ACC112 (cell line): ENCODE measurements around the gene DENND5B.
"Not testable (repeated sequence)": the region's sequence is repeated elsewhere in the genome, so short reads cannot be mapped to it uniquely, and the experiment has no call there.

Experiments
- H2AFZ ChIP-seq: fragments of 200-600 bp; sonication (generic); one replicate; pipeline ENCODE4 v1.6.0; 2017; ENCODE audit warnings: antibody characterized with exemption, low read length; ENCODE audit not compliant: unreplicated experiment
- H3K27ac ChIP-seq: fragments of 200-600 bp; sonication (generic); 2 replicates; pipeline ENCODE4 v1.5.1; 2014; ENCODE audit warnings: low read depth, mild to moderate bottlenecking, antibody characterized with exemption, low read length, moderate library complexity
- H3K27me3 ChIP-seq: fragments of 200-600 bp; sonication (generic); 2 replicates; pipeline ENCODE4 v1.6.1; 2014; ENCODE audit warnings: mild to moderate bottlenecking, antibody characterized with exemption, low read length, moderate library complexity, mixed read lengths; ENCODE audit not compliant: insufficient read depth
- H3K36me3 ChIP-seq: fragments of 200-600 bp; sonication (generic); 2 replicates; pipeline ENCODE4 v1.6.1; 2016; ENCODE audit warnings: mild to moderate bottlenecking, antibody characterized with exemption, low read length, moderate library complexity, mixed read lengths; ENCODE audit not compliant: insufficient read depth
- H3K4me1 ChIP-seq: fragments of 200-600 bp; sonication (generic); one replicate; pipeline ENCODE4 v1.6.1; 2016; ENCODE audit warnings: low read length, mixed read lengths; ENCODE audit not compliant: insufficient read depth, unreplicated experiment, control insufficient read depth
- H3K4me3 ChIP-seq: fragments of 200-600 bp; sonication (generic); 2 replicates; pipeline ENCODE4 v1.5.1; 2014; ENCODE audit warnings: mild to moderate bottlenecking, low read depth, low read length
- H3K79me2 ChIP-seq: fragments of 200-600 bp; sonication (generic); one replicate; pipeline ENCODE4 v1.6.0; 2016; ENCODE audit warnings: low read length; ENCODE audit not compliant: control insufficient read depth, unreplicated experiment, insufficient read depth

DENND5B gene

GRCh38 chr12:31555466-31555865, 35.5 kb downstream of the DENND5B start:
- not testable (repeated sequence) for H3K36me3 ChIP-seq, H3K27me3 ChIP-seq, H3K4me3 ChIP-seq, H3K79me2 ChIP-seq, H3K27ac ChIP-seq, H2AFZ ChIP-seq
- H3K4me1 ChIP-seq = peaks cover 16% of the 10 kb centered on the region

GRCh38 chr12:31550590-31550989, 40.3 kb downstream of the DENND5B start:
- H3K4me1 ChIP-seq, H3K27me3 ChIP-seq, H2AFZ ChIP-seq, H3K27ac ChIP-seq, H3K36me3 ChIP-seq, H3K4me3 ChIP-seq, H3K79me2 ChIP-seq: not testable (repeated sequence)

- no peak overlapping the region for H3K4me3 ChIP-seq
- no peak overlapping the region for H3K27ac ChIP-seq
- H3K27me3 ChIP-seq = no peaks in the 10 kb centered on the region
- H2AFZ ChIP-seq = no peak overlapping the region
- H3K79me2 ChIP-seq = no peaks in the 10 kb centered on the region
- peaks cover 16% of the 10 kb centered on the region for H3K4me1 ChIP-seq
- no peaks in the 10 kb centered on the region for H3K36me3 ChIP-seq
These were observed 54.3 kb downstream of the DENND5B start for GRCh38 chr12:31536672-31537071.

- no peaks in the 10 kb centered on the region for H3K36me3 ChIP-seq
- peaks cover 17% of the 10 kb centered on the region for H3K4me1 ChIP-seq
- H3K27ac ChIP-seq = no peak overlapping the region
- no peaks in the 10 kb centered on the region for H3K27me3 ChIP-seq
- no peaks in the 10 kb centered on the region for H3K79me2 ChIP-seq
- H3K4me3 ChIP-seq = peak overlapping the region; percentile 35
- H2AFZ ChIP-seq = peak overlapping the region; percentile 10
These were observed 57.5 kb downstream of the DENND5B start for GRCh38 chr12:31533470-31533869.

GRCh38 chr12:31531893-31532292, 59.0 kb downstream of the DENND5B start:
- Histone ChIP-seq H3K79me2 (no peaks in the 10 kb centered on the region), H3K36me3 (no peaks in the 10 kb centered on the region), H3K27ac (no peak overlapping the region), H2AFZ (no peak overlapping the region), H3K4me1 (peaks cover 17% of the 10 kb centered on the region), H3K4me3 (no peak overlapping the region), H3K27me3 (no peaks in the 10 kb centered on the region)

GRCh38 chr12:31528095-31528494, 62.8 kb downstream of the DENND5B start:
- peaks cover 29% of the 10 kb centered on the region for H3K4me1 ChIP-seq
- H3K4me3 ChIP-seq = no peak overlapping the region
- H3K36me3 ChIP-seq = no peaks in the 10 kb centered on the region
- H3K27ac ChIP-seq = no peak overlapping the region
- peaks cover 8% of the 10 kb centered on the region for H3K79me2 ChIP-seq
- H3K27me3 ChIP-seq = no peaks in the 10 kb centered on the region
- H2AFZ ChIP-seq = no peak overlapping the region

- Histone ChIP-seq H3K36me3 (no peaks in the 10 kb centered on the region), H3K27me3 (no peaks in the 10 kb centered on the region), H3K4me1 (peaks cover 26% of the 10 kb centered on the region), H3K27ac (no peak overlapping the region), H3K4me3 (no peak overlapping the region), H3K79me2 (peaks cover 8% of the 10 kb centered on the region), H2AFZ (no peak overlapping the region)
These were observed 63.9 kb downstream of the DENND5B start for GRCh38 chr12:31527083-31527482.

GRCh38 chr12:31526158-31526546, 64.8 kb downstream of the DENND5B start:
- Histone ChIP-seq H3K27ac (no peak overlapping the region), H2AFZ (no peak overlapping the region), H3K79me2 (peaks cover 12% of the 10 kb centered on the region)

GRCh38 chr12:31525496-31526157, 65.3 kb downstream of the DENND5B start:
- Histone ChIP-seq H3K36me3 (no peaks in the 10 kb centered on the region), H3K27ac (no peak overlapping the region; the same call in 1 of the 2 replicates), H3K27me3 (no peaks in the 10 kb centered on the region), H3K79me2 (peaks cover 12% of the 10 kb centered on the region), H2AFZ (no peak overlapping the region), H3K4me3 (no peak overlapping the region), H3K4me1 (peaks cover 21% of the 10 kb centered on the region)

More at GRCh38 chr12:31526158-31526546, 64.8 kb downstream of the DENND5B start:
- H3K36me3 ChIP-seq = no peaks in the 10 kb centered on the region
- H3K27me3 ChIP-seq = no peaks in the 10 kb centered on the region
- H3K4me3 ChIP-seq = no peak overlapping the region
- peaks cover 21% of the 10 kb centered on the region for H3K4me1 ChIP-seq

- Histone ChIP-seq H3K27ac (peak overlapping the region; percentile 48; the same call in 1 of the 2 replicates), H3K36me3 (no peaks in the 10 kb centered on the region), H3K79me2 (peaks cover 12% of the 10 kb centered on the region), H3K4me1 (peaks cover 24% of the 10 kb centered on the region), H2AFZ (no peak overlapping the region), H3K27me3 (no peaks in the 10 kb centered on the region), H3K4me3 (peak overlapping the region; percentile 53)
These were observed 66.0 kb downstream of the DENND5B start for GRCh38 chr12:31524791-31525495.

- H3K27ac ChIP-seq = no peak overlapping the region
- peaks cover 12% of the 10 kb centered on the region for H3K79me2 ChIP-seq
- H3K27me3 ChIP-seq = no peaks in the 10 kb centered on the region
- no peak overlapping the region for H3K4me3 ChIP-seq
- peaks cover 37% of the 10 kb centered on the region for H3K4me1 ChIP-seq
- no peak overlapping the region for H2AFZ ChIP-seq
- H3K36me3 ChIP-seq = no peaks in the 10 kb centered on the region
These were observed 67.6 kb downstream of the DENND5B start for GRCh38 chr12:31523306-31523705.
